Uterus (tissue), 4 donors: ENCODE results near the gene CNIH2. TPM values are rescaled to one million over a fixed set of nuclear protein-coding genes. Genes with fewer than 3 reads are reported as not detected.

Experiments
- DNase-seq, 2 donors: peaks; one replicate each; pipeline ENCODE4 v3.0.0-alpha.2; 2019 to 2020
- H3K27ac ChIP-seq, 2 donors: fragments of 200-600 bp; sonication (generic); 1 replicate in 1 of 2; 2 replicates in 1 of 2; pipeline ENCODE4 v1.5.1; 2016 to 2018
- H3K27me3 ChIP-seq, 2 donors: fragments of 200-600 bp; sonication (generic); one replicate each; pipeline ENCODE4 v1.5.1; 2018 to 2019; ENCODE audit warnings: control low read depth in 1 of 2
- H3K36me3 ChIP-seq, 2 donors: fragments of 200-600 bp; sonication (generic); one replicate each; pipeline ENCODE4 v1.5.1; 2019; ENCODE audit warnings: control low read depth in 1 of 2
- H3K4me1 ChIP-seq, 2 donors: fragments of 200-600 bp; sonication (generic); one replicate each; pipeline ENCODE4 v1.5.1; 2018 to 2019; ENCODE audit warnings: control low read depth in 1 of 2
- H3K4me3 ChIP-seq, 2 donors: fragments of 200-600 bp; sonication (generic); 1 replicate in 1 of 2; 2 replicates in 1 of 2; pipeline ENCODE4 v1.5.1; 2018 to 2019; ENCODE audit warnings: mild to moderate bottlenecking in 1 of 2
- H3K9me3 ChIP-seq, 2 donors: fragments of 200-600 bp; sonication (generic); one replicate each; pipeline ENCODE4 v1.5.1; 2019; ENCODE audit warnings: control low read depth in 1 of 2
- CTCF ChIP-seq, 4 experiments: fragments of 200-600 bp in 2 of 4; fragments of 450-650 bp in 2 of 4; sonication (generic) in 2 of 4; IDR thresholded peaks; one replicate each; pipeline ENCODE4 v1.5.1; 2016 to 2019; ENCODE audit warnings: antibody characterized with exemption in 4 of 4, mild to moderate bottlenecking in 2 of 4, moderate library complexity in 1 of 4
- POLR2A ChIP-seq, 2 donors: fragments of 450-650 bp; IDR thresholded peaks; one replicate each; pipeline ENCODE4 v1.6.1; 2016; ENCODE audit warnings: antibody characterized with exemption in 2 of 2, mild to moderate bottlenecking in 1 of 2, moderate library complexity in 1 of 2
- intact Hi-C: fragments of 100-400 bp; cut with DNase I; formaldehyde crosslinking; loops from one replicate; pipeline ENCODE4 v1.15.1; 2023; ENCODE audit warnings: low total_unique reads
- total RNA-seq, 4 donors: library from RNA; depleted of rRNA in 3 of 4; stranded (reverse); fragments of >200 nt in 3 of 4; gene quantifications; one replicate each; pipeline versions ENCODE4 v1.1.0 to v1.2.4, GENCODE V29; 2014 to 2023
- donor health status: DM: yes; HTN: yes; CAD: no.

CNIH2 gene
- total RNA-seq, 4 donors from 2014 or later, result 1.2 to 1.5 TPM; not detected in 2

DNA sequence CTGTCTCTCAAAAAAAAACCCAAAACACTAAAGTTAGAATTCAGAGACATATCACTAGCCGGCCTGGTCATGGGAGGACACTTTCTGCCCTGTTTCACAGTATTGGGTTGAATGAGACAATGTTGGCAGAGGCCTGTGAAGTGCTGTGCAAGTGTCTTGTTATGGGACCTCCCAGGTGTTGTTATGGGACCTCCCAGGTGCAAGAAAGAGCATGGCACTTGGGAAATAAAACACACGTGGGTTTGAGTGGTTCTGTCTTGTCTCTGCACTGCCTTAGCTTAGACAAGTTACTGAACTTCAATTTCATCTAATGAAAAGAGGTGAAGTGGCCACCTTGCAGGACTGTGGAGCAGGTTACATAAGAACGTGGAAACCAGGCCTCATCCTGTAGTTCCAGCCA, 38.5 kb upstream of the CNIH2 start:
- no peak for TF ChIP-seq POLR2A (IDR thresholded peaks at IDR 0.05)
- no peak for TF ChIP-seq CTCF (IDR thresholded peaks at IDR 0.05)
- no peaks in the 10 kb centered on the region for H3K9me3 ChIP-seq
- no peak overlapping the region for H3K27ac ChIP-seq
- no peak for DNase-seq
- intact Hi-C loops, result no loop called here
- no peaks in the 10 kb centered on the region for H3K27me3 ChIP-seq
- H3K4me1 ChIP-seq, result no peaks in the 10 kb centered on the region
- no peak overlapping the region for H3K4me3 ChIP-seq
- H3K36me3 ChIP-seq, result no peaks in the 10 kb centered on the region

DNA sequence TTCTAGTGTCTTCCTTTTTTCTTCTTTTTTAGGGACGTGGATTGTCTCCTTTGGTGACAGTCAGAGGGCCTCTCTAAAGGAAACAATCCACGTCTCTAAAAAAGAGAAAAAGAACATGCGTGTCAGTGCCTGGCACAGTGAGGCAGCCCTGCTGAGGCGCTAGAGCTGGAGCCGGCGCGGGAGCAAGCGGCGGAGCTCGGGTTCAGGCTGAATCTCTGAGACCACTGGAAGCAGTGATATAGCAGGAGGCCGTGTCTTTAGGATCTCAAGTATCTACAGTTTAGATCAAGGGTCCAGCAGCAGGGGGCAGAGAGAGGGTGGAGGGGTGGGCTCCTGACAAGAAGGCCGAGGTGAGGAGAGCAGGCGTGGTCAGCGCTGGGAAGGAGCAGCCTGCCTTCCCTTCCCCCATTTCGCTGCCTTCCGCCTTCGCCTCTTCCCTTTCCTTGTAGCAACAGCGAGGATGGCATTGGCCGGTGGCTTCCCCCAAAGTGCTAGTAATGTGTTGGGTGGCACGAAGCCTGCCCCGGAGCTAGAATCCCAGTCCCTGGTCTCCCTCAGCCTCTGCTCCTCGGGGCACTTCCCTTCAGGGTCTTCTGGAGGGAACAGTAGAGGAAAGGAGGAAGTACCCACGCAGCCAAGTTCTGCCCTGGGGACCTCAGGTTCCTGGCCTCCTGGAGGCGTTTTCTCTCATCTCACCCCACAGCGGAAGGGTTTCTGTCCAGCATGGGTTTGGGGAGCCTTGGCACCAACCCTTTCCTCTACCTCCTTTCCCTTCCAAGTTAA, 37.8 kb upstream of the CNIH2 start:
- no peaks in the 10 kb centered on the region for H3K4me1 ChIP-seq
- H3K27me3 ChIP-seq, result no peaks in the 10 kb centered on the region
- H3K9me3 ChIP-seq, result no peaks in the 10 kb centered on the region
- H3K27ac ChIP-seq, result no peak overlapping the region
- intact Hi-C loops, result no loop called here
- TF ChIP-seq CTCF (IDR thresholded peaks at IDR 0.05) (no peak), POLR2A (IDR thresholded peaks at IDR 0.05) (no peak)
- H3K36me3 ChIP-seq, result no peaks in the 10 kb centered on the region
- no peak overlapping the region for H3K4me3 ChIP-seq
- no peak for DNase-seq

DNA sequence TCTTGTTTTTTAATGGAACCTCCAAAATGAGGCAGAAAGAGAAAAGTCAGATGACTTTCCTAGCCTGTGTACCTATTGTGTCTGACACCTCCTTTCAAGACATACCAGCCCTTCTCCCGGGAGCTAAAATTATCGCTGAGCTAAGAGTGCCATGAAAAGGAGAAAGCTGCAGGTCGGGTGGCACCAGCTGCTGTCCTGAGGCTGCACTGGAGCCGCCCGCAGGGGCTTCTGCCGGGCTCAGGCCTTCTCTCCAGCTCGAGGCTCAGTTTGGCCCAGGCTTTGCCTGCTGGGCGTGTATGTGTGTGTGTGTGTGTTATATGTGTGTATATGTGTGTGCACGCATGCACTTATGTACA, 37.2 kb upstream of the CNIH2 start:
- Histone ChIP-seq H3K4me3 (no peak overlapping the region), H3K27ac (no peak overlapping the region), H3K4me1 (no peaks in the 10 kb centered on the region), H3K27me3 (no peaks in the 10 kb centered on the region), H3K9me3 (no peaks in the 10 kb centered on the region), H3K36me3 (no peaks in the 10 kb centered on the region)
- TF ChIP-seq CTCF (IDR thresholded peaks at IDR 0.05) (no peak), POLR2A (IDR thresholded peaks at IDR 0.05) (no peak)
- DNase-seq, result no peak
- intact Hi-C loops, result no loop called here

DNA sequence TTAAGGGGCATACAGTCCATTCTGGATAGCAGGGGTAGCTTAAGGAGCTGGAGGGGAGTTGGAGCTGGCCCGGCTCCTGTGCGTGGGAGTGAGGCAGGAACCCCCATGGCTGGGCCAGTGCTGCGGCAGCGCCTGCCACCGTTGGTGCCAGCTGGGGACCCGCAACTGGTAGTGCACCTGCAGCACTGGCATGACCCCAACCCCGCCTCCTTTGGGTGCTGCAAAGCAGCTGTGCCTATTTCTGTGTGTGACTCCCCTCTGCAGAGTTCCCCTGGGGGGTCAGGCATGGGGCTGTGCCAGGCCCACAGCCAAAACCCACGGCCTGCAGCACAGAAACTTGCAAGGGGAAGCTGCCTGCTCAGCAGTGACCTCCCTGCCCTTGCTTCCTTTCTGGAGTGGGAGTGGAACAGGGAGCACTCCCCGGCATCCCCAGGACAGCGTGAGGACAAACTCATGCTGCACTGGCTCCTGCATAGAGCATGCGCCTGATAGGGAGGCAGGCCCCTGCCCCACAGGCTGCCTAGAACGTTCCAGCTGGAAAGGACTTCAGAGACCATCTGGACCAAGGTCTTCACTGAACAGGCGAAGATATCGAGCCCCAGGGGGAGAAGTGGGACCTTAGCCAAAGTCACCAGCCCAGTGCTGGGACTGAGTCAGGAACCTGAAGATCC, 35.7 kb upstream of the CNIH2 start:
- no peaks in the 10 kb centered on the region for H3K9me3 ChIP-seq
- H3K27ac ChIP-seq, result no peak overlapping the region
- no peaks in the 10 kb centered on the region for H3K36me3 ChIP-seq
- no peaks in the 10 kb centered on the region for H3K27me3 ChIP-seq
- no peak overlapping the region for H3K4me3 ChIP-seq
- no peaks in the 10 kb centered on the region for H3K4me1 ChIP-seq
- DNase-seq, result no peak
- intact Hi-C loops, result no loop called here
- no peak for TF ChIP-seq POLR2A (IDR thresholded peaks at IDR 0.05)
- TF ChIP-seq CTCF (IDR thresholded peaks at IDR 0.05), result no peak

DNA sequence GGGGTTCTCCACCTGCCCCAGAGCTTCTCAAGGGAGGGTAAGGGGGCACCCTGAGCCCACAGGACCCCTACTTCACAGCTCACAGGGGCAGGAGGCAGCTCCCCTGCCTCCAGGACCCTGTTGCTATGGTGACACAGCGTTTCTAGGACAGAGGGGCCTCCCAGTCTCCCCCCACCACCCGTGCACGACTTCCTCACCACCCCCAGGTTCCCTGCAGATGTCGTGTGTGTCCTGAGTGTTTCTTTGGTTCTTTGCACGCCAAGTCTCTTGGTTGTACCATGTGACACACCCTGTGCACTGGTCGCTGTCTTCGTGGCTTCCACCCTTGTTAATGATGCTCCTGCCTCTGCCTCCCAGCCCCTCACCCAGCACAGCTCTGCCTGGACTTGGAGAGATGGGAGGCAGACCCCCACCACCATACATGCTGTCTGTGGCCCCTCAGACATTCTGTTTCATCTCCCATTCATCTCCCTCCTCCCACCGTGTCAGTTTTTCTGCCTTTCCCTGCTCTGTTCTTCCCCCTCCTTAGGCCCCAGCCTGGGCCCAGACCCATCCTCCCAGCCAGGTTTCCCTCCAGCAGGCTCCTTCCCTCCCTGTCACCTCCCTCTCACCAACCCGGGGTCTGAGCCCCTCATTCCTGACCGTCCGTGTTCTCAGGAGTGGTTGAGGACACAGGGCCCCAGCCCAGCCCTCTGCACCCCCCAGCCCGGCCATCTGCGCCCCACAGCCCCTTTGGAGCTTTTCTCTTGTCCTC, 34.0 kb upstream of the CNIH2 start:
- H3K36me3 ChIP-seq, result no peaks in the 10 kb centered on the region
- intact Hi-C loops, result no loop called here
- no peak overlapping the region for H3K4me3 ChIP-seq
- no peaks in the 10 kb centered on the region for H3K9me3 ChIP-seq
- TF ChIP-seq CTCF (IDR thresholded peaks at IDR 0.05) (no peak), POLR2A (IDR thresholded peaks at IDR 0.05) (no peak)
- H3K4me1 ChIP-seq, result no peaks in the 10 kb centered on the region
- no peak overlapping the region for H3K27ac ChIP-seq
- no peak for DNase-seq
- no peaks in the 10 kb centered on the region for H3K27me3 ChIP-seq
